NK-92 treated with Interleukin-12 subunit alpha and Interleukin-12 subunit beta, amount 100 ng/mL, for 24 hours (cell line): ENCODE data around the gene DLGAP5.
A peak's percentile ranks its signal among the peaks of the same experiment; 100 is the strongest.

Experiments
- DNase-seq: peaks from one replicate; lab custom pipeline; 2025; lab: John Stamatoyannopoulos, UW

DLGAP5 gene

GRCh38 chr14:55191203-55192053 is at the start of gene DLGAP5:
Gene DLGAP5, minus strand, starts transcription at chr14:55191585. Its CDS starts 2,406 bp downstream, at chr14:55189179.
- DNase-seq, result peak; percentile 94

- no peak for DNase-seq
Measured at GRCh38 chr14:55240526-55241178, 49.3 kb upstream of the DLGAP5 start.

GRCh38 chr14:55239320-55239719 is 47.9 kb upstream of the DLGAP5 start:
- no peak for DNase-seq

- no peak for DNase-seq
Measured at GRCh38 chr14:55238019-55238680, 46.8 kb upstream of the DLGAP5 start.

GRCh38 chr14:55233591-55233990 is 42.2 kb upstream of the DLGAP5 start:
- DNase-seq, result no peak

- DNase-seq, result no peak
Measured at GRCh38 chr14:55228261-55228660, 36.9 kb upstream of the DLGAP5 start.

GRCh38 chr14:55223364-55223763 is 32.0 kb upstream of the DLGAP5 start:
- DNase-seq, result no peak

- DNase-seq, result no peak
Measured at GRCh38 chr14:55221968-55222367, 30.6 kb upstream of the DLGAP5 start.

GRCh38 chr14:55221186-55221585 is 29.8 kb upstream of the DLGAP5 start:
- DNase-seq, result no peak

- DNase-seq, result no peak
Measured at GRCh38 chr14:55220230-55220629, 28.8 kb upstream of the DLGAP5 start.

GRCh38 chr14:55212634-55213033 is 21.2 kb upstream of the DLGAP5 start:
- DNase-seq, result no peak

- DNase-seq, result no peak
Measured at GRCh38 chr14:55207832-55208231, 16.4 kb upstream of the DLGAP5 start.

- no peak for DNase-seq
Measured at GRCh38 chr14:55206175-55206693, 14.8 kb upstream of the DLGAP5 start.

- DNase-seq, result no peak
Measured at GRCh38 chr14:55201219-55202101, 10.1 kb upstream of the DLGAP5 start.

- DNase-seq, result no peak
Measured at GRCh38 chr14:55200651-55201050, 9.3 kb upstream of the DLGAP5 start.

GRCh38 chr14:55198749-55199148 is 7.4 kb upstream of the DLGAP5 start:
- DNase-seq, result no peak

GRCh38 chr14:55194656-55195355 is 3.4 kb upstream of the DLGAP5 start:
- DNase-seq, result no peak

- no peak for DNase-seq
Measured at GRCh38 chr14:55192054-55192621, 753 bp upstream of the DLGAP5 start.

GRCh38 chr14:55190906-55191202 is 531 bp downstream of the DLGAP5 start:
- DNase-seq, result no peak

GRCh38 chr14:55188686-55189295 is 2.6 kb downstream of the DLGAP5 start:
- no peak for DNase-seq
